ENCODE measurements around the gene KRTAP5-6.

The KRTAP5-6 gene

DNA sequence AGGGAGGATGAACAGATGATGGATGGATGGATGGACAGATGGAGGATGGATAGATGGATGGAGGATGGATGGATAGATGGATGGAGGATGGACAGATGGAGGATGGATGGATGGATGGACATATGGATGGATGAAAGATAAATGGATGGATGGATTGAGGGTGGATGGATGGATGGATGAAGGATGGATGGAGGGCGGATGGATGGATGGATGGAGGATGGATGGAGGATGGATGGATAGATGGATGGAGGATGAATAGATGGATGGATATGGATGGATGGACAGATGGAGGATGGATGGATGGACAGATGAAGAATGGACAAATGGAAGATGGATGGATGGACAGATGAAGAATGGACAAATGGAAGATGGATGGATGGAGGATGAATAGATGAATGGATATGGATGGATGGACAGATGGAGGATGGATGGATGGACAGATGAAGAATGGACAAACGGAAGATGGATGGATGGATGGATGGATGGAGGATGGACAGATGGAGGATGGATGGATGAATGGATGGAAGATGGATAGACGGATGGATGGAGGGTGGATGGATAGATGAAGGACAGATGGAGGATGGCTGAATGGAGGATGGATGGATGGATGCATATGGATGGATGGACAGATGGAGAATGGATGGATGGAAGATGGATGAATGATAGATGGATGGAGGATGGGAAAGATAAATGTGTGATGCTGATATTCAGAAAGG is 46.0 kb downstream of the KRTAP5-6 start:
- no peaks in the 10 kb centered on the region for H3K9me3 ChIP-seq
- peaks cover 47% of the 10 kb centered on the region for H3K27me3 ChIP-seq
- H3K4me1 ChIP-seq (ENCODE audit: control insufficient read depth in 1 of 2, insufficient read depth in 1 of 2, low read depth in 1 of 2, low read length in 1 of 2): peaks cover 12 to 26% of the 10 kb centered on the region in 2 experiments
- H3K4me3 ChIP-seq (ENCODE audit: low read depth in 1 of 2, low read length in 1 of 2): no peak overlapping the region
- no peak overlapping the region for H3K27ac ChIP-seq
- TF ChIP-seq, protein P1, sequence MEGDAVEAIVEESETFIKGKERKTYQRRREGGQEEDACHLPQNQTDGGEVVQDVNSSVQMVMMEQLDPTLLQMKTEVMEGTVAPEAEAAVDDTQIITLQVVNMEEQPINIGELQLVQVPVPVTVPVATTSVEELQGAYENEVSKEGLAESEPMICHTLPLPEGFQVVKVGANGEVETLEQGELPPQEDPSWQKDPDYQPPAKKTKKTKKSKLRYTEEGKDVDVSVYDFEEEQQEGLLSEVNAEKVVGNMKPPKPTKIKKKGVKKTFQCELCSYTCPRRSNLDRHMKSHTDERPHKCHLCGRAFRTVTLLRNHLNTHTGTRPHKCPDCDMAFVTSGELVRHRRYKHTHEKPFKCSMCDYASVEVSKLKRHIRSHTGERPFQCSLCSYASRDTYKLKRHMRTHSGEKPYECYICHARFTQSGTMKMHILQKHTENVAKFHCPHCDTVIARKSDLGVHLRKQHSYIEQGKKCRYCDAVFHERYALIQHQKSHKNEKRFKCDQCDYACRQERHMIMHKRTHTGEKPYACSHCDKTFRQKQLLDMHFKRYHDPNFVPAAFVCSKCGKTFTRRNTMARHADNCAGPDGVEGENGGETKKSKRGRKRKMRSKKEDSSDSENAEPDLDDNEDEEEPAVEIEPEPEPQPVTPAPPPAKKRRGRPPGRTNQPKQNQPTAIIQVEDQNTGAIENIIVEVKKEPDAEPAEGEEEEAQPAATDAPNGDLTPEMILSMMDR (IDR thresholded peaks at IDR 0.05): no peak
- peaks cover 38% of the 10 kb centered on the region for H3K36me3 ChIP-seq

DNA sequence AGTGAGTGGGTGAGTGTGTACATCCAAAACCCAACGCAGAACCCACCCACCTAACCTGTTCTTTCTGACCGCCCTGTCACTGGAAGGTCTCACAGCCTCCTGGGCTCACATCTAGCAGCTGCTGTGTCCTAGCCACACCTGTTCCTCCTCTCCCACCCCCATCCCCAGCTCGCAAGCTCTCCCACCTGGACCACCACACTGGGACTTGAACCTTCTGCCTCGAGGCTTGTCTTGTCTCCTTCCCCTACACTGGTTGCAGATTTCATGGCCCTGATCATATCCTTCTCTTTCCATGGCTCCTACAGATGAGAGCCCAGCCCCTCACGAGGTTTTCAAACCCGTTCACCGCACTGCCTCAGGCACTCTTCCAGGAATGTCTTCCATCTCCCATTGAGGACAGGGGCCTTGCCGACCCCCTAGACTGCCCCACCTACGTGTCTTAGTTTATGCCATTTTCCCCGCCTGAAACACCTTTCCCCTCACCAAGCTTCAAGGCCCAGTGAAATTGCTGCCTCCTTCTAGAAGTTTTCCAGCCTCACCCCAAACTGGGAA is 46.7 kb downstream of the KRTAP5-6 start:
- Histone ChIP-seq H3K27ac (peak overlapping the region; percentile 28), H3K27me3 (peaks cover 52% of the 10 kb centered on the region), H3K9me3 (no peaks in the 10 kb centered on the region), H3K4me1 (ENCODE audit: control insufficient read depth in 1 of 2, insufficient read depth in 1 of 2, low read depth in 1 of 2, low read length in 1 of 2) (peaks cover 12 to 32% of the 10 kb centered on the region in 2 experiments), H3K4me3 (ENCODE audit: low read depth in 1 of 2, low read length in 1 of 2) (no peak overlapping the region), H3K36me3 (peaks cover 38% of the 10 kb centered on the region)
- TF ChIP-seq, protein P1 (IDR thresholded peaks at IDR 0.05): no peak

DNA sequence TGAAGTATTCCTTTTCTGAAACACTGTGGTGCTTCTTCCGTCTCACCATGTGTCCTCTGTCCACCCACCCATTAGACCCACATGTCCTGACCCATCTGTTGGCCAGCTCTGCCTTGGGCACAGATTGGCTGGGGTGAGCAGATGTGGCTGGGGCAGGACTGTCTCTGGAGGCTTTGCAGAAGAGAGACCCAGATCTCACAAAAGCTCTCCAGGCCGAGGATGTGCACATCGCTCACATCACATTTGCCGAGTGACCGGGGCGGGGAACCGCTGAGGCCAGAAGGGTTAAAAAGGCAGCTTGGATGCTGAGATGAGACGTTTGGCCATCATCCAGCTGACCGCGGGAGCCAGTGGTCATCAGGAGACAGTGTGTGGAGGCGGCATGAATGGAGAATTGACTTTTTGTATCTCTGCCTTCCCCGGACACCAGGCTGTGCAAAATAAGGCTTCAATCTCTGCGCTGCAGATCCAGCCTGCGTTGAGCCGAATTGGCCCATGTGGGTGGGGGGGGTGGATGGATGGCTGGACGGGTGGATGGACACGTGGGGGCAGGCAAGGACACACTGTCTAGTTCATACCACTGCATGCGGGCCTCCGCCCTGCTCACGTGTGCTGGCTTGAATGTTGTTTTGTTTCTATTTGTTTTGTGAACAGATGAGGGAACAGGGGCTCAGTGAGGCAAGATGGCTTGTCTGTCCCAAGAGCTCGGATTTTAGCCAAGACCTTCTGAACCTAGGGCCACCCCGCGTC is 47.3 kb downstream of the KRTAP5-6 start:
- no peak overlapping the region for H3K4me3 ChIP-seq (ENCODE audit: low read depth in 1 of 2, low read length in 1 of 2)
- TF ChIP-seq, protein P1 (IDR thresholded peaks at IDR 0.05): no peak
- peaks cover 12 to 39% of the 10 kb centered on the region in 2 experiments for H3K4me1 ChIP-seq (ENCODE audit: control insufficient read depth in 1 of 2, insufficient read depth in 1 of 2, low read depth in 1 of 2, low read length in 1 of 2)
- H3K27me3 ChIP-seq: peaks cover 55% of the 10 kb centered on the region
- H3K36me3 ChIP-seq: peaks cover 38% of the 10 kb centered on the region
- peak overlapping the region; percentile 28 for H3K27ac ChIP-seq
- no peaks in the 10 kb centered on the region for H3K9me3 ChIP-seq

DNA sequence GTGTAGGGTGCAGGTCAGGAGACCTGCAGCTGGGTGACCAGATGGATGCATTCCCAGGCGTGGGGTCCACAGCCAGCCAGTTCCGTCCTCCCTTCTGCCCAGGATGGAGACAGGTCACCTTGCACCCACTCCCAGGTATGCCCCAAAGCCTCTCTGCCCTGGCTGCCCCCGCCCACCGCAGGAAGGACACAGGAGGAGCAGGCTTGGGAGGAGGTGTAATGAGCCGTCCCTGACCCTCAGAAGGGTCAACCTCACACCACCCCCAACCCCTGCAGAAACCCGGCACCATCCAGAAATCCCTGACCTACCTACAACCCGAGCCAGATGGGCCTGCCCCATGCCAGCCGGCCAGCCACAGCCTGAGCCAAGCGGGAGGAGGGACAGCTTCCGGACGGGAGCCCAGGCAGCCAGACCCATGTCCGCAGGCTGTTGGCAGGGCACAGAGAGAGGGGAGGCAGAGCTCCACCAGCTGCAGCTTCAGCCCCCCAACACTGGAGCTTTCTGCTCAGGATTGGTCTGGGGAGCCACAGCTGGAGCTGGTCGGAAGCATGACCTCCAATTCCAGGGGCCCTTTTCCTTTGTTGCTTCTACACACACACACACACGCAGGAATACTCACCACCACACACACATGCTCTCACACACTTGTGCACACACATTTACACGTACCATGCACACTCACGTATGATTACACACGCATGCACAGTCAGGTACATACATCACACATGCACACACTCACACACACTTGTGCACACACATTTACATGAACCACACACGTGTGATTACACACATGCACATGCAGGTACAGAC is 48.1 kb downstream of the KRTAP5-6 start:
- H3K27ac ChIP-seq: peak overlapping the region; percentile 28
- no peak overlapping the region for H3K4me3 ChIP-seq (ENCODE audit: low read depth in 1 of 2, low read length in 1 of 2)
- H3K27me3 ChIP-seq: peaks cover 55% of the 10 kb centered on the region
- TF ChIP-seq, protein P1 (IDR thresholded peaks at IDR 0.05): no peak
- H3K4me1 ChIP-seq (ENCODE audit: control insufficient read depth in 1 of 2, insufficient read depth in 1 of 2, low read depth in 1 of 2, low read length in 1 of 2): peaks cover 19 to 46% of the 10 kb centered on the region in 2 experiments
- H3K9me3 ChIP-seq: no peaks in the 10 kb centered on the region
- H3K36me3 ChIP-seq: peaks cover 38% of the 10 kb centered on the region

DNA sequence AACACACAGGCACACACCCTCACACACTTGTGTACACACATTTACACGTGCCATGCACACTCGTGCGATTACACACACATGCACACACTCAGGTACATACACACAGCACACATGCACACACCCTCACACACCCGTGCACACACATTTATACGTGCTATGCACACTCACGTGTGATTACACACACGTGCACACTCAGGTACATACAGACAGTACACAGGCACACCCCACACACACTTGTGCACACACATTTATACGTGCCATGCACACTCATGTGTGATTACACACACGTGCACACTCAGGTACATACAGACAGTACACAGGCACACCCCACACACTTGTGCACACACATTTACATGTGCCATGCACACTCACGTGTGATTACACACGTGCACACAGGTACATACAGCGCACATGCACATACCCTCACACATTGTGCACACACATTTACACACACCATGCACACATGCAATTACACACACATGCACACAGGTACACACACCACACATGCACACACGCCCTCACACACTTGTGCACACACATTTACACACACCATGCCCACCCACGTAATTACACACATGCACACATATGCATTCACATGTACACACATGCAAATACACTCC is 48.8 kb downstream of the KRTAP5-6 start:
- H3K27me3 ChIP-seq: peaks cover 48% of the 10 kb centered on the region
- peak overlapping the region in 1 of 2 experiments; percentile 73 for H3K4me3 ChIP-seq (ENCODE audit: low read depth in 1 of 2, low read length in 1 of 2)
- H3K9me3 ChIP-seq: no peaks in the 10 kb centered on the region
- peak overlapping the region; percentile 78 for H3K27ac ChIP-seq
- H3K36me3 ChIP-seq: peaks cover 38% of the 10 kb centered on the region
- H3K4me1 ChIP-seq (ENCODE audit: control insufficient read depth in 1 of 2, insufficient read depth in 1 of 2, low read depth in 1 of 2, low read length in 1 of 2): peaks cover 27 to 54% of the 10 kb centered on the region in 2 experiments
- TF ChIP-seq, protein P1 (IDR thresholded peaks at IDR 0.05): no peak

All from neutrophil (primary cell).